GM23248 (cell line): ENCODE results near the gene ZNF778. TPM values are rescaled to one million over a fixed set of nuclear protein-coding genes. Genes with fewer than 3 reads are reported as not detected.
"Not testable (repeated sequence)": the region's sequence is repeated elsewhere in the genome, so short reads cannot be mapped to it uniquely, and the experiment has no call there.

ENCODE experiments used
- DNase-seq: peaks from one replicate; pipeline ENCODE4 v3.0.0-alpha.2; 2015
- H2AFZ ChIP-seq: fragments of 200-600 bp; sonication (generic); 2 replicates; pipeline ENCODE4 v1.6.1; 2016; ENCODE audit warnings: antibody characterized with exemption
- H3F3A ChIP-seq: fragments of 200-600 bp; sonication (generic); 2 replicates; pipeline ENCODE4 v1.6.1; 2016; ENCODE audit warnings: mild to moderate bottlenecking, antibody characterized with exemption, mixed run types; ENCODE audit not compliant: insufficient read depth
- H3K27ac ChIP-seq: fragments of 200-600 bp; sonication (generic); 2 replicates; pipeline ENCODE4 v1.5.1; 2016; ENCODE audit warnings: mild to moderate bottlenecking
- H3K27me3 ChIP-seq: fragments of 200-600 bp; sonication (generic); replicated peaks from 2 replicates; pipeline ENCODE4 v1.6.1; 2016; ENCODE audit warnings: mild to moderate bottlenecking; ENCODE audit not compliant: insufficient read depth
- H3K36me3 ChIP-seq: fragments of 200-600 bp; sonication (generic); 2 replicates; pipeline ENCODE4 v1.6.1; 2016; ENCODE audit warnings: low read depth, mild to moderate bottlenecking
- H3K4me1 ChIP-seq: fragments of 200-600 bp; sonication (generic); 2 replicates; pipeline ENCODE4 v1.6.1; 2016; ENCODE audit warnings: mild to moderate bottlenecking; ENCODE audit not compliant: insufficient read depth
- H3K4me2 ChIP-seq: fragments of 200-600 bp; sonication (generic); one replicate; pipeline ENCODE4 v1.6.1; 2016; ENCODE audit warnings: mild to moderate bottlenecking; ENCODE audit not compliant: unreplicated experiment
- H3K4me3 ChIP-seq: fragments of 200-600 bp; sonication (generic); 2 replicates; pipeline ENCODE4 v1.5.1; 2016; ENCODE audit warnings: mild to moderate bottlenecking
- H3K79me2 ChIP-seq: fragments of 200-600 bp; sonication (generic); 2 replicates; pipeline ENCODE4 v1.6.1; 2016; ENCODE audit warnings: mild to moderate bottlenecking; ENCODE audit not compliant: insufficient read depth
- H3K9ac ChIP-seq: fragments of 200-600 bp; sonication (generic); 2 replicates; pipeline ENCODE4 v1.6.1; 2016; ENCODE audit warnings: mild to moderate bottlenecking
- H3K9me2 ChIP-seq: fragments of 200-600 bp; sonication (generic); 2 replicates; pipeline ENCODE4 v1.6.1; 2016; ENCODE audit warnings: mixed run types, mild to moderate bottlenecking, moderate library complexity; ENCODE audit not compliant: insufficient read depth
- H3K9me3 ChIP-seq: fragments of 200-600 bp; sonication (generic); one replicate; pipeline ENCODE4 v1.6.1; 2017; ENCODE audit warnings: low read depth
- H4K20me1 ChIP-seq: fragments of 200-600 bp; sonication (generic); 2 replicates; pipeline ENCODE4 v1.6.0; 2016; ENCODE audit not compliant: insufficient read depth
- EZH2 ChIP-seq: fragments of 200-600 bp; sonication (generic); IDR thresholded peaks from 2 replicates; pipeline ENCODE4 v1.6.1; 2018; ENCODE audit warnings: antibody characterized with exemption, mild to moderate bottlenecking; ENCODE audit not compliant: insufficient read depth, poor library complexity, severe bottlenecking
- EZH2phosphoT487 ChIP-seq: fragments of 200-600 bp; sonication (generic); IDR thresholded peaks from 2 replicates; pipeline ENCODE4 v1.6.1; 2018; ENCODE audit warnings: antibody characterized with exemption, moderate library complexity, mild to moderate bottlenecking, low read depth; ENCODE audit not compliant: insufficient read depth
- WGBS, 2 experiments: methylation state at CpG; one replicate each; pipeline ENCODE4 v1.1.6; 2015 to 2017; ENCODE audit warnings: low lambda C conversion rate in 2 of 2, low coverage in 1 of 2; ENCODE audit errors: missing lambda C conversion rate in 2 of 2; 5-methylcytosine and 5-hydroxymethylcytosine counted together
- in situ Hi-C: fragments of 300-500 bp; cut with MboI; formaldehyde crosslinking; loops from 2 replicates; pipeline ENCODE4 v1.15.0; 2020
- polyA plus RNA-seq: library from polyadenylated mRNA; unstranded; fragments of >200 nt; fragmentation: Nextera tagmentation; extraction: Ambion mirVana; gene quantifications from 2 replicates; pipeline ENCODE4 v1.2.1, GENCODE V29; 2016
- total RNA-seq: library from RNA; depleted of rRNA; stranded (reverse); fragments of >200 nt; shearing (Covaris generic); gene quantifications from 2 replicates; pipeline ENCODE4 v1.2.3, GENCODE V29; 2014

Gene ZNF778
- total and polyA plus RNA-seq, 2 experiments from 2014 or later, result 3.0 to 3.6 TPM

GRCh38 chr16:89187032-89187769, 30.3 kb upstream of the ZNF778 start:
- Histone ChIP-seq H3K9ac (no peak overlapping the region), H3K36me3 (no peaks in the 10 kb centered on the region), H3K4me1 (no peaks in the 10 kb centered on the region), H3K27me3 (peaks cover 10% of the 10 kb centered on the region; the same call in 1 of the 2 replicates), H3K4me2 (no peak overlapping the region), H3K9me3 (no peaks in the 10 kb centered on the region), H3K4me3 (no peak overlapping the region), H2AFZ (no peak overlapping the region), H3K27ac (no peak overlapping the region), H3K9me2 (no peaks in the 10 kb centered on the region), H4K20me1 (no peaks in the 10 kb centered on the region), H3K79me2 (no peaks in the 10 kb centered on the region), H3F3A (peaks cover 13% of the 10 kb centered on the region; the same call in 1 of the 2 replicates)
- WGBS, 2 experiments, result 56 to 60% methylated on average over 18 to 19 of the region's 19 CpGs
- TF ChIP-seq EZH2phosphoT487 (no peak), EZH2 (no peak)
- DNase-seq, result peak; percentile 63
- in situ Hi-C loops, result no loop called here

- no peaks in the 10 kb centered on the region for H3K36me3 ChIP-seq
- WGBS, 2 experiments, result 62 to 71% methylated on average over 15 to 19 of the region's 19 CpGs
- H3K4me3 ChIP-seq, result no peak overlapping the region
- no peaks in the 10 kb centered on the region for H3K9me2 ChIP-seq
- H3K4me1 ChIP-seq, result no peaks in the 10 kb centered on the region
- peaks cover 7% of the 10 kb centered on the region; the same call in 1 of the 2 replicates for H3K27me3 ChIP-seq
- TF ChIP-seq EZH2 (no peak), EZH2phosphoT487 (no peak)
- H3K4me2 ChIP-seq, result no peak overlapping the region
- H3K79me2 ChIP-seq, result no peaks in the 10 kb centered on the region
- DNase-seq, result peak; percentile 67
- H2AFZ ChIP-seq, result no peak overlapping the region
- H3K27ac ChIP-seq, result no peak overlapping the region
- no peaks in the 10 kb centered on the region for H4K20me1 ChIP-seq
- in situ Hi-C loops, result no loop called here
- H3F3A ChIP-seq, result peaks cover 13% of the 10 kb centered on the region; the same call in 1 of the 2 replicates
- H3K9ac ChIP-seq, result no peak overlapping the region
- no peaks in the 10 kb centered on the region for H3K9me3 ChIP-seq
These were observed 29.6 kb upstream of the ZNF778 start for GRCh38 chr16:89187770-89188392.

GRCh38 chr16:89188471-89189357, 28.8 kb upstream of the ZNF778 start:
- H3K36me3 ChIP-seq, H3K9ac ChIP-seq, H3K4me1 ChIP-seq, DNase-seq, H3K9me3 ChIP-seq, H2AFZ ChIP-seq, H3K79me2 ChIP-seq, in situ Hi-C loops, H3K9me2 ChIP-seq, H3K4me3 ChIP-seq, H3K27me3 ChIP-seq, H3K27ac ChIP-seq, H3K4me2 ChIP-seq, H4K20me1 ChIP-seq: not testable (repeated sequence)
- H3F3A ChIP-seq, result peaks cover 13% of the 10 kb centered on the region; the same call in 1 of the 2 replicates
- WGBS, 2 experiments, result 91 to 95% methylated on average over 18 to 25 of the region's 25 CpGs

GRCh38 chr16:89189358-89190025, 28.0 kb upstream of the ZNF778 start:
- Histone ChIP-seq H4K20me1 (no peaks in the 10 kb centered on the region), H3K4me2 (no peak overlapping the region), H3K36me3 (no peaks in the 10 kb centered on the region), H3K4me3 (no peak overlapping the region), H3K4me1 (no peaks in the 10 kb centered on the region), H3K27me3 (no peaks in the 10 kb centered on the region), H3K9me2 (no peaks in the 10 kb centered on the region), H3K9ac (no peak overlapping the region), H3K79me2 (no peaks in the 10 kb centered on the region), H3K9me3 (no peaks in the 10 kb centered on the region), H2AFZ (no peak overlapping the region), H3K27ac (no peak overlapping the region), H3F3A (peaks cover 13% of the 10 kb centered on the region; the same call in 1 of the 2 replicates)
- DNase-seq, result no peak
- TF ChIP-seq EZH2 (no peak), EZH2phosphoT487 (no peak)
- WGBS, 2 experiments, result 49 to 56% methylated on average over 14 of the region's 14 CpGs
- in situ Hi-C loops, result no loop called here
